Endometrial microvascular endothelial cells (primary cell): ENCODE measurements around the gene PACSIN2. TPM values are rescaled to one million over a fixed set of nuclear protein-coding genes. Genes with fewer than 3 reads are reported as not detected.

Experiments used
- in situ Hi-C: cut with HindIII; loops from 2 replicates; pipeline ENCODE4 v1.10.0; 2017; ENCODE audit warnings: low sequenced_read_pairs, low pct_unique_long_range_greater_than_20kb; ENCODE audit errors: inconsistent ontology term
- total RNA-seq: library from RNA; depleted of rRNA; stranded (reverse); fragments of >200 nt; gene quantifications from one replicate; pipeline ENCODE4 v1.2.3, GENCODE V29; 2015; ENCODE audit errors: inconsistent ontology term

The PACSIN2 gene
- total RNA-seq, 1 donor from 2014 or later, result 51.7 TPM

DNA sequence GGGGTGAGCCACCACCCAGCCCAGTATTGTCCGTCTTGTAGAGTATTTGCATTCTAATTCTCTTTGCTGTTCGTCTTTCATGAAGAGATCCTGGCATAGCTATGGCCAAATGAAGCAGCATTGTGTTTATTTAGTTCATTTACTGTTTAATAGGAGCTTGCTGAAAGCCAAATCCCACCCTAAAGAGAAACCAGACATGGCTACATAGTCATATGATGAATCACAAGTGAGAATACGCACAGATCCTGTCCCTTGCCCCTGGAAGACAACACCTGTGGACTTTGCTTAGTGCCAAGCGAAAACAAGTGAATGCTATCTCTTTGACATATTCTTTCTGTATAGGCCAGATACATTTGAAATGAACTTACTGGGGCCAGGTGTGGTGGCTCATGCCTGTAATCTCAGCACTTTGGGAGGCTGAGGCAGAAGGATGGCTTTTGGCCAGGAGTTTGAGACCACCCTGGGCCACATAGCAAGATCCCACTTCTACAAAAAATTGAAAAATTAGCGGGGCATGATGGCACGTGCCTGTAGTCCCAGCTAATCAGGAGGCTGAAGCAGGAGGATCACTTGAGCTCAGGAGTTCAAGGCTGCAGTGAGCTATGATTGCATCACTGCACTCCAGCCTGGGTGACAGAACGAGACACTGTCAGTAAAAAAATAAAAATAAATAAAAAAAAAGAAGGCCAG lies 152.8 kb downstream of the PACSIN2 start:
- in situ Hi-C loops, result no loop called here

DNA sequence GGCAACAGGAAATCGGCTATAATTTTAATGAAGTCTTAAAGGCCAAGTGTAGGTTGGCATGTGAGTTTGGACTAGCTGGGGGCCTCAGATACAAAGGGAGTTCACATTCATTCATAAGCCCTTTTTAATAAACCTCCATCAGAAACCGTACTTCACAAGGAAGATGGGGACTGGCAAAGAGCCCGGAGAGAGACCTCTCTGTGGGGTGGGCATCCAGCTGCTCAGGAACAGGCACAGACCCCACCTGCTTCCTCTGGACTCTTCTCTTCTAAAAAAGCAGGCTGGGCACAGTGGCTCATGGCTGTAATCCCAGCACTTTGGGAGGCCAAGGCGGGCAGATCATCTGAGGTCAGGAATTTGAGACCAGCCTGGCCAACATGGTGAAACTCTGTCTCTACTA lies 154.0 kb downstream of the PACSIN2 start:
- in situ Hi-C loops, result no loop called here

GRCh38 chr22:42857845-42858481 lies 157.0 kb downstream of the PACSIN2 start:
- in situ Hi-C loops, result no loop called here

DNA sequence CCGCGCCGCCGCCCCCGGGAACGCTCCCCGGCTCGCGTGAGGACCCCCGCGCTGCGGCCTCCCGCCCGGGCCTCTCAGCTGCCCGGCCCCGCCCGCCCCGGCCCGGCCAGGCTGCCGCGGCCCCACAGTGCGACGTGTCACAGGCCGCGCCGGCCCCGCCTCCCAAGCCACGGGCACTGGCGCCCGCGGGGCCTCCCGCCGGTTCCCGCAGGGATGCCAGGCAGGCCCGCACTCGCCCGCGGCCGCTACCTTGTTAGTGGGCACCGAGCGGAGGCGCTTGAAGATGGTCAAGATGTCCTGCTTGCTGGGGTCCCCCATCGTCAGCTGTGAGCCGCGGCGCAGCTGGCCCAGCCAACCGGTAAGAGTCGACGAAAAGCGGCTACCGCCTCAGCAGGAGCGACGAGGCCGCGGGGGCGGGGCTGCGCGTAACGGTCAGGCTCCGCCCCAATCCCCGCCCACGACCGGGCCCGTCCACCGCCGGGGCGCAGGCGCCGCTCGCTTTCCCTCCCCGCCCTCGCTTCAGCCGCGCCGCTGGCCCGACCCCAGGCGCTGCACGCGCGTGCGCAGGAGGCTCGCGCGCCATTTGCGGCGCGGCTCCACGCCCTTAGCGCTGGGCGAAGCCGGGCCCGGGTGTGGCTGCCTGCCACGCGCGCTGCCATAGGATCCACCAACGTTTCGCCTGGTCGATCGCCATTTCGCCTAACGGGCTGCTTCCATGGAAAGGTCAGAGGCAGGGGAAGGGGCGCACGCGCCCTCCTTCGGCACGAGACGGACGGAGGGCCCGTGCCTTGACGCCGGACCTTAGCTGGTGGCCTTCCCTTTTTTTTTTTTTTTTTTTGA lies 157.9 kb downstream of the PACSIN2 start, which contains the start of gene ARFGAP3:
Gene ARFGAP3 (minus strand): TSS at position 409 of the 840 bp plus-strand sequence. CDS start 91 bp downstream, at position 318.
- in situ Hi-C loops, result no loop called here

DNA sequence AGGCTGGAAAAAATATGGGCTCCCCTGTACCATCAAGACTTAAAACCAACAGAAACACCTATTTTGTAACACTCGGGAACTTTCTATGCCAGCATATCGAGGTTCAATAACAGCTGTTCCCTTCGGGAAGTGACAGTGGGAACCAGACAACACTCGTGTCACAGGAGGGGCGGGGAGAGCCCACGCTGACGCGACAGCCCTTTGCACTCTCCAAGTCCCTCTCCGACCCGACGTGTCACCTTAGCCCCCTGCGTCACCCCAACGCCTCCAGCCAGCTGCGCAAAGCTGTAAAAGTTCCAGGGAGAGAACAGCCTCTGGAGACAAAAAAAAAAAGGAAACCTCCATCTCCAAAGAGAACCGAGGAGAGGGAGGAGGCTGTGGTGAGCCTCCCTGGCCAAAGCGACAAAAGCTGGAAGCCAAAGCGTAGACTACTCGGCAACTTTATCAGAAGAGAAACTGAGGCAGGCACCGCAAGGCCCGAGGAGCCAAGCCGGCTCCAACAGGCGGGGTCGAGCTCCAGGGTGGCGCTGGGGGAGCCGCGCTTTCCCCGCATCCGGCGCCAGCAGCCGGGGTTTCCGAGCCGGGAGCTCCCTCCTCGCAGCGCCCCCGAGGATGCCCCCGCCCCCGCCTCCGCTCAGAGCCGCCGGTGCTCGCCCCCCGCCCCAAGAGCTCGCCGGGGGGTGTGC lies 158.6 kb downstream of the PACSIN2 start:
- in situ Hi-C loops, result no loop called here

DNA sequence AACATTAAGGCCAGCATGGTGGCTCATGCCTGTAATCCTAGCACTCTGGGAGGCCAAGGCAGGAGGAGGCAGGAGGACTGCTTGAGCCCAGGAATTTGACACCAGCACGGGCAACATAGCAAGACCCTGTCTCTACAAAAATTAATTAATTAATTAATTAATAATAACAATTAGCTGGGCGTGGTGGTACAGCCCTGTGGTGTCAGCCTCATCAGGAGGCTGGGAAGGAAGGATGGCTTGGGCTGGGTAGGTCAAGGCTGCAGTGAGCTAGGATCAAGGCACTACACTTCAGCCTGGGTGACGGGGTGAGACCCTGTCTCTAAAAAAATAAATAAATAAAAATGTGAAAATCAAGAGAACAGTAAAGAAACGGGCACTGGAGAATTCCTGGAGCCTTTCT lies 159.2 kb downstream of the PACSIN2 start:
- in situ Hi-C loops, result no loop called here

- in situ Hi-C loops, result no loop called here
Measured at GRCh38 chr22:42855211-42855610, 159.7 kb downstream of the PACSIN2 start.

DNA sequence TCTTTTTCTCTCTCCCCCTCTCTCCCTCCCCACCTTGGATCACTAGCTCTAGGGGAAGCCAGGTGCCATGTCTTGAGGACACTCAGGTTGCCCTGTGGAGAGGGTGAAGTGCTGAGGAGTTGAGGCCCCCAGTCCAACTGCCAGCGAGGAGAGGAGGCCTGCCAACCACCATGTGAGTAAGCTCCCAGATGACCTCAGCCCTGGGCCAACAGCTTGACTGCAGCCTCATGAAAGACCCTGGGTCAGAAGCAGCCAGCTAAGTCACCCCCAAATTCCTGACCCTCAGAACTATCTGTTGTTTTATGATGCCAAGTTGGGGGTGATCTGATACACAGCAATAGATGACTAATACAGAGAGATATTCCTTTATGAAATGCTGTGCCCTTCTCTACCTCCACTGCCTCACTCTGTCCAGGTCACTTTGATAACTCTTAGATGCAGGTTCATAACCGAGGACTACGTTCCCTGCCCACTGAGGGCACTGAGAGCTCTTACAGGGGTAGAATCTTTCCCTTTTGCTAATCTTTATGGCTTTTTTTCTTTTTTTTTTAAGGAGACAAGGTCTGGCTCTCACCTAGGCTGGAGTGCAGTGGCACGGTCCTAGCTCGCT lies 165.9 kb downstream of the PACSIN2 start:
- in situ Hi-C loops, result no loop called here

- in situ Hi-C loops, result no loop called here
Measured at GRCh38 chr22:42847110-42847509, 167.8 kb downstream of the PACSIN2 start.

- in situ Hi-C loops, result no loop called here
Measured at GRCh38 chr22:42844756-42845155, 170.2 kb downstream of the PACSIN2 start.

GRCh38 chr22:42842658-42843370 lies 172.1 kb downstream of the PACSIN2 start:
- in situ Hi-C loops, result no loop called here

DNA sequence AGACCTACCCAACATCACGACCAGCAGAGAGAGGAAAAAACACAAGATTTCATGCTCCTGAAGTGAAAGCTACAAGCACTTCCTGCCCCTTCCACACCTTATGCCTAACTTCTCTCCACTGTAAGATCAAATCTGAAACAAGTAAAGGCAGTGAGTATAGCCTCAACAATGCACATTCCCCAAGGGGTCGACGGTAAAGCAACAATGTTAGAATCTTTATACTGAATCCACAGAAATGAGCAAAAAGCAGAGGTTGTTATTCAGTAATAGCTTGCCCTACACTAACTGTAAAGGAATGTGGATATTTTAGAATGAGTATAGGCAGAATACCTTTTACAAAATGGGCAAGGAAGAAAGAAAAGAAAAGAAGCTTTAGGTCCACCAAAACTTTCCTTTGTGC lies 173.5 kb downstream of the PACSIN2 start:
- in situ Hi-C loops, result no loop called here

DNA sequence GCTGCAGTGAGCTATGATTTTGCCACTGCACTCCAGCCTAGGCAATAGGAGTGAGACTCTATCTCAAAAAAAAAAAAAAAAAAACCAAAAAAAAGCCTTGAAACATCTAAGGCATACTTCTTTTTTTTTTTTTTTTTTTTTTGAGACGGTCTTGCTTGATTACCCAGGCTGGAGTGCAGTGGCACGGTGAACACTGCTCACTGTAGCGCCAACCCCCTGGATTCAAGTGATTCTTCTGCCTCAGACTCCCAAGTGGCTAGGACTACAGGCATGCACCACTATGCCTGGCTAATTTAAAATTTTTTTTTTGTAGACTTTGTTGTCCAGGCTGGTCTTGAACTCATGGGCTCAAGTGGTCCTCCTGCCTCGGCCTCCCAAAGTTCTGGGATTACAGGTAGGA lies 177.4 kb downstream of the PACSIN2 start:
- in situ Hi-C loops, result no loop called here

DNA sequence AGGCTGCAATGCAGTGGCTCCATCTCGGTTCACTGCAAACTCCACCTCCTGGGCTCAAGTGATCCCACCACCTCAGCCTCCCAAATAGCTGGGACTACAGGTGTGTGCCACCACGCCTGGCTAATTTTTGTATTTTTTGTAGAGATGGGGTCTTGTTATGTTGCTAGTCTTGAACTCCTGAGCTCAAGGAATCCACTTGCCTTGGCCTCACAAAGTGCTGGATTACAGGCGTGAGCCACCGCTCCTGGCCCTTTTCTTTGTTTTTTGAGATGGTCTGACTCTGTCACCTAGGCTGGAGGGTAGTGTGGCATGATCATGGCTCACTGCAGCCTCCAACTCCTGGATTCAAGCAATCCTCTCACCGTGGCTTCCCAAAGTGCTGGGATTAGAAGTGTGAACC lies 178.9 kb downstream of the PACSIN2 start:
- in situ Hi-C loops, result no loop called here

DNA sequence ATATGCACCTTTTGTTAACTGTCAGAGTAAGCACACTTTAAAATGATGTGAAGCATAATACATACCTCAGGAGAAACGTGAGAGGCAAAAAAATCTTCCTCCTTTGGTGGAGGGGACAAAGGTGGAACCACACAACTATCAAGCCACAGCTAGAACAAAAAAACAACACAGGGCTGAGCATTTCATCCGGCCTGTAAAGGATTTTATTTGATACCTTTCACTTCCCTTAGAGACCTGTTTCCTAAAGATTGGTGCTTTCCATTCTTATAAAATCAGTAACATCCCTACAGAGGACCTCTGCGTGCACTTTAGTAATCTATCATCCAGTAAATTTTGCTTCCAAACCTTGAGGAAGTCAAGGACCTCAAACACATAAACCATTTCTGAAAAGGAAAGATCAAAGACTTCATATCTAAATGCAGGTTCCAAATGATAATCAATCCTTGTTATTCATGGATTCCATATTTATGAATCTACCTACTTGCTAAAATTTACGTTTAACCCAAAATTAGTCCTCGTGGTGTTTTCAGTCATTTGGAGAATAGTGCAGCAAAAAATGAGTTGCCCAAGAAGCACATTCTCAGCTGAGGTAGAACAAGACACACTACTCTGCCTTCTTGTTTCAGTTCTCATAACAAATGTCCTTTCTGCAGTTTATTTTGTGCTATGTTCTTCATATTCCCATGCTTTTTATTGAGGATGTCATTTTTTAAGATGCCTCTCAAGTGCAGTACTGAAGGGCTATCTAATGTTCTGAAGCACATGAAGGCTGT lies 180.6 kb downstream of the PACSIN2 start:
- in situ Hi-C loops, result no loop called here

DNA sequence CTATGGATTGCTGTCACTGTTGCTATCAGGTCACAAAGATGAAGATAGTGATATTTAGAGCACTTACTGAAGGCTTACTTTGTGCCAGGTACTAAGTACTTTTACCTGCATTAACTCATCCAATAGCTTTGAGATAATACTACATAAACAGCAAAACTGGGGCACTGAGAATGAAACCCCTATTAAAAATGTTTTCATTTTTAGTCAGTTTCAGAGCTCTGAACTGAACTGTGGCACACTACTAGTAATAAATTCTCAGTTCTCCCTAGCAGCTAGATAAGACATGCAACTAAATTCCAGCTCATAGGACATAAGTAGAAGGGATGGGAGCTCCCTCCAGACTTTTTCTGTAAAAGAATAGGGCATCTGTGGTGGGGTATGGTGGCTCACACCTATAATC lies 181.8 kb downstream of the PACSIN2 start:
- in situ Hi-C loops, result no loop called here

DNA sequence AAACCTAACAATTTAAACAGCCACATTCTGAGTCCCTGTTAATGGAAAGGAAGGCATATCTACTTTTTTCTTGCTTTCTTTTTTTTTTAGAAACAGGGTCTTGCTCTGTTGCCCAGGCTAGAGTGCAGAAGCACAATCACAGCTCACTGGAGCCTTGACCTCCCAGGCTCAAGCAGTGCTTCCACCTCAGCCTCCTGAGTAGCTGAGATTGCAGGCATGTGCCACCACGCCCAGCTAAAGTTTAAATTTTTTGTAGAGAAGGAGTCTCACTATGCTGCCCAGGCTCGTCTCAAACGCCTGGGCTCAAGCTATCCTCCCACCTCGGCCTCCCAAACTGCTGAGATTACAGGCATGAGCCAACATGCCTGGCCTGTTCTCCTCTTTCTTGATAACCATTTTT lies 183.2 kb downstream of the PACSIN2 start:
- in situ Hi-C loops, result no loop called here

DNA sequence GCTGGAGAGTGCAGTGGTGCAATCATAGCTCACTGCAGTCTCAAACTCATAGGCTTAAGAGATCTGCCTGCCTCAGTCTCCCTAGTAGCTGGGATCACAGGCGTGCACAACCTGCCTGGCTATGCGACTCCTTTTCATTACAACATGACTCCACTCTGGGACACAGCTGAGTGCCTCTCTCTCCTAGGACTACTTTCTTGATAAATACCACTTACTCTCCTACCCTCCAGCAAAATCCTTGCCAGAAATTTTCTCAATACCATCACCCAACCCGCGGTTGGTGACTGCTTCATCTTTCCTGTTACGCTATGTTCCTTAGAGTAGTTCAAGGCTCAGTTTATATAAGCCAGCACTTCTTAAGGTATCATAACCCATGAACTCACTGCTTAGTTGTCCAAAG lies 184.8 kb downstream of the PACSIN2 start:
- in situ Hi-C loops, result no loop called here
